Mononuclear cell (primary cell): ENCODE data around the gene NBEAL1. TPM values are rescaled to one million over a fixed set of nuclear protein-coding genes. Genes with fewer than 3 reads are reported as not detected.
A peak's percentile ranks its signal among the peaks of the same experiment; 100 is the strongest.
"Not testable (repeated sequence)": the region's sequence is repeated elsewhere in the genome, so short reads cannot be mapped to it uniquely, and the experiment has no call there.

Source experiments
- H3K27me3 ChIP-seq: 2 replicates; pipeline ENCODE4 v1.6.0; 2011; ENCODE audit warnings: low read length, control low read depth; ENCODE audit not compliant: insufficient read depth
- H3K4me1 ChIP-seq: 2 replicates; pipeline ENCODE4 v1.5.1; 2011; ENCODE audit warnings: mild to moderate bottlenecking, low read length, control low read depth; ENCODE audit not compliant: insufficient read depth
- H3K4me3 ChIP-seq: 2 replicates; pipeline ENCODE4 v1.5.1; 2011; ENCODE audit warnings: mild to moderate bottlenecking, low read length, moderate library complexity
- H3K9me3 ChIP-seq: 2 replicates; pipeline ENCODE4 v1.5.1; 2011; ENCODE audit warnings: low read depth, mild to moderate bottlenecking, control low read depth, low read length
- total RNA-seq: library from RNA; depleted of rRNA; stranded (reverse); fragments of >200 nt; gene quantifications from one replicate; pipeline ENCODE4 v1.2.3, GENCODE V29; 2012

NBEAL1 gene
- total RNA-seq, 1 donor, result 8.4 TPM

DNA sequence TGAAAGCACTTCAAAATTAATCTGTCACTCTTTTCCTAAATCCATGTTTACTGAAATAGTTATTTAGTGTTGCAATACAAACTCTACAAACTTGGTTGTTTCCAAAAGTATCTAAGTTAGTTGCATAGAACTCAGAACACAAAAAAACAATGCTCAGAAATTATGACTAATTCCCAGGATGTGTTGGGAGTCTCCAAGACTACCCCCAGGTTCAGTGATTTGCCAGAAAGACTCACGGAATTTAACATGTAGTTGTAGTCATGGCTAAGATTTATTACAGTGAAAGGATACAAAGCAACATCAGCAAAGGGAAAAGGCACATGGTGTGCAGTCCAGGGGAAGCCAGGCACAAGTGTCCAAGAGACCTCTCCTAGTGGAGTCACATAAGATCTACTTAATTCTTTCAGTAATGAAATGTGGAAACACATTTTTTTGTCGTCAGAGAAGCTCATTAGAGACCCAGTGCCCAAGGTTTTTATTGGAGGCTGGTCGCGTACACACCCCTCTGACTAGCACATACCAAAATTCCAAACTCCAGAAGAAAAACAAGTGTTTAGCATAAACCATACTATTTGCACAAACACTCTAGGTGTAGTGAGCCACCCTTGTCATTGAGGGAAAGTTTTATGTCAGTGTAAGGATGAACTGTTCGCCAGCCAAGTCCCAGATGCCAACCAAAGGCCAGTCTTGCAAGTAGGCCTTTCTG, 180.8 kb downstream of the NBEAL1 start:
- no peak overlapping the region for H3K4me3 ChIP-seq
- no peaks in the 10 kb centered on the region for H3K9me3 ChIP-seq
- no peaks in the 10 kb centered on the region for H3K27me3 ChIP-seq
- H3K4me1 ChIP-seq, result no peaks in the 10 kb centered on the region

DNA sequence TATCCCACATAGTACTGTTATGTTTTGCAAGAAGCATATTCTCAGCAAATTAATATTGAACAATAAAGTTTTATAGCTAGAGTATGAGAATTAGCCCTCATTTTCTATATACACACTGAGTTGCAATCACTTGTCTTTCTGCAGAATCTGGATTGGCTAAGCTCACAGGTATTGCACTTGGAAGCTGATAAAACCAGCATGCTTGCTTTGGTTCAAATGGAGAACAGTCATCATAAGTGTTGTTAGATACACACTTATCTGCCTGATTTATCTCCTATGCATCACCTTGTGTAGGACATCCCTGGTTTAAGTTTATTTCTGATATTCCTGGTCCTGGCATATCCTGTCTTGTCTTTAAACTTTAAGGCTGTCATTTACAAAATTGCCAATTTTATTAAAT, 186.2 kb downstream of the NBEAL1 start:
- Histone ChIP-seq H3K4me1 (no peaks in the 10 kb centered on the region), H3K9me3 (no peaks in the 10 kb centered on the region), H3K4me3 (no peak overlapping the region), H3K27me3 (no peaks in the 10 kb centered on the region)

DNA sequence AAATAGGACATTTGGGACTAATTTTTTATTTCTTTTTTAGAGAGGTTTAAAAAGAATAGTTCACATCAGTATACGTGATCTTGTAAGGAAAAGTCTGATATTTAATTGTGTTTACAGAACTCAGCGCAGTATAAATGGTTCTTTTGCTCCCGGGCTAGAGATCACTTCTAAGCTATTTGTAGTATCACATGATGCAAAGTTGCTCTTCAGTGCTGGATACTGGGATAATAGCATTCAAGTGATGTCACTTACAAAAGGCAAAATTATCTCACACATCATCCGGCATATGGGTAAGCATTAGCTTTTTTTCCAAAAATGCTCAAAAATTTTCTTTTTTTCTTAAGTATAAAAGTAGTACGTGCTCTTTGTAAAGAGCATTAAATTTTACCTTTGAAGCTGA, 186.8 kb downstream of the NBEAL1 start:
- Histone ChIP-seq H3K27me3 (no peaks in the 10 kb centered on the region), H3K4me3 (no peak overlapping the region), H3K4me1 (no peaks in the 10 kb centered on the region), H3K9me3 (no peaks in the 10 kb centered on the region)

DNA sequence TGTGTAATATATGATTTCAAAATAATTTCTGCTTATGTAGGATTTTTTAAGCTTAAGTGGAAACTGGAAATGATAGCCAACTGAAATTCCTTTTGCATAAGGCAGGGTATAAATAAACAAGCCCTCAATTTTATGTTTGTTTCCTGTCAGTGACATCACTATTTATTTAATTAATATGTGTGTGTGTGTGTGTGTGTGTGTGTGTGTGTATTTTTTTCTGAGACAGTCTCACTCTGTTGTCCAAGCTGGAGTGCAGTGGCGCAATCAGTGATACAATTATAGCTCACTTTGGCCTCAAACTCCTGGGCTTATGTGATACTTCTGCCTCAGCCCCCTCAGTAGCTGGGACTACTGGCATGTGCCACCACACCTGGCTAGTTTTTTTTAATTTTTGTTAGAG, 194.9 kb downstream of the NBEAL1 start:
- Histone ChIP-seq H3K4me3 (no peak overlapping the region), H3K4me1 (no peaks in the 10 kb centered on the region), H3K9me3 (no peaks in the 10 kb centered on the region), H3K27me3 (no peaks in the 10 kb centered on the region)

DNA sequence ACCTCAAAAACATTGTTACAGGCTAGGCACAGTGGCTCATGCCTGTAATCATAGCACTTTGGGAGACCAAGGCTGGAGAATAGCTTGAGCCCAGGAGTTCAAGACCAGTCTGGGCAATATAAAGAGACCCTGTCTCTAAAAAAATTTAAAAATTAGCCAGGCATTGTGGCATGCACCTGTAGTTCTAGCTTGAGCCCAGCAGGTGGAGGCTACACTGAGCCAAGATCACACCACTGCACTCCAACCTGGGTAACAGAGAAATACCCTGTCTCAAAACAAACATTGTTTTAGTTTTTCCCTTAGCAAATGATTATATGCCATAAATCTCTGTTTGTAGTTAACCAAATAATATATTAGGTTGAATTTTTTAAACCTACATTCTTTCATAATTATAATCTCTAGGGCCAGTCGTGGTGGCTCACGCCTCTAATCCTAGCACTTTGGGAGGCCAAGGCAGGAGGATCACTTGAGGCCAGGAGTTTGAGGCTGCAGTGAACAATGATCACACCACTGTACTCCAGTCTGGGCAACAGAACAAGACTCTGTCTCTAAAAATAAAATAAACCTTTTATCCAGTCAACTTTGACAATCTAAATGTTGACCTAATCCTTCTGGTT, 210.9 kb downstream of the NBEAL1 start:
- Histone ChIP-seq H3K27me3 (no peaks in the 10 kb centered on the region), H3K9me3 (no peaks in the 10 kb centered on the region), H3K4me3 (no peak overlapping the region), H3K4me1 (no peaks in the 10 kb centered on the region)

DNA sequence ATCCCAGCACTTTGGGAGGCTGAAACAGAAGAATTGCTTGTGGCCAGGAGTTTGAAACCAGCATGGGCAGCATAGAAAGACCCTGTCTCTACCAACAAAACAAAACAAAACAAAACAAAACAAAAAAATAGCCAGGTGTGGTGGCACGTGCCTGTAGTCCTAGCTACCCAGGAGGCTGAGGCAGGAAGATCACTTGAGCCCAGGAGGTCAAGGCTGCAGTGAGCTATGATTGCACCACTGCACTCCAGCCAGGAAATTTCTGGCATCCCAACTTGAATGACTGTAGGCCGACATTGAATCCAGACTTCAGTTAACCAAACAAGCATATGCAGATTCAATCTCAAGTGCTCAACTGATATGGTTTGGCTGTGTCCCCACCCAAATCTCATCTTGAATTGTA, 215.0 kb downstream of the NBEAL1 start:
- H3K4me3 ChIP-seq, H3K4me1 ChIP-seq, H3K9me3 ChIP-seq, H3K27me3 ChIP-seq: not testable (repeated sequence)

DNA sequence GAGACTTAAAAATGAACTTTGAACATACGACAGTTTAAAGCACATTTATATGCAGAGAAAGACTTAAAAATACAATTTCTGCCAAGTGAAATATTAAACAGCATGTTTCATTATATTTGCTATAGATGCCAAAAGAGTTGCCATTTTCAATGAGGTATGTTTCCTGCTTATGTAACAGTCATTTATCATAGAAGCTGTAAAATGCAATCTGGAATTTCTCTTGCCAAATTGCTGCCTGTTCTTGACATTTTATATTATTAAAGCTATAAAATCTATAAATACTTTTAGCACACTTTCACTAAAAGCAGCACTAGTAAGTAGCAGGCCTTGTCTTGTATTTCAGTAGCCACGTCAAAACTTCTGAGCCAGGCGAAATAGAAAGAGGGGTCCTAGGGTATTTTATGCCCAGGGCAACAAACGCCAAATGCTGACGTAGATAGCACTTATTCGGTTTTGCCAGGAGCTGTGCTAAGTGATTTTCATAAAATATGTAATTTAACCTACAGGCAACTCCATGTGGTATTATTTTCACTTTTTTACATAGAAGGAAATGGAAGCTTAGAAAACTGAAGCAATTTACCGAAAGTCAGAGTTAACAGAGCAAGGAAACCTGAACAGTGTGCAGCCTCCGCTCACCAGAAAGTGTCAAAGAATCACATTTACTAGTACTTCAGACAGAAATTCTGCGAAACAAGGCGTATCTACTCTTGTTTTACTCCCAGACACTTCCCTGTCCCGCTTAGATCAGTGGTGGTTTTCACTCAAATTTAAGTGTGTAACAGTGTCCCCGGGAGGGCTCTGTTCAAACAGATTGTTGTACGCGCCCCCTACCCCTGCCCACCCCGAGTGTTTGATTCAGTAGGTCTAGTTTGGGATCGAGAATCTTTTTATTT, 222.9 kb downstream of the NBEAL1 start:
- H3K9me3 ChIP-seq, result no peaks in the 10 kb centered on the region
- H3K27me3 ChIP-seq, result no peaks in the 10 kb centered on the region
- H3K4me1 ChIP-seq, result peaks cover 29% of the 10 kb centered on the region
- no peak overlapping the region for H3K4me3 ChIP-seq

DNA sequence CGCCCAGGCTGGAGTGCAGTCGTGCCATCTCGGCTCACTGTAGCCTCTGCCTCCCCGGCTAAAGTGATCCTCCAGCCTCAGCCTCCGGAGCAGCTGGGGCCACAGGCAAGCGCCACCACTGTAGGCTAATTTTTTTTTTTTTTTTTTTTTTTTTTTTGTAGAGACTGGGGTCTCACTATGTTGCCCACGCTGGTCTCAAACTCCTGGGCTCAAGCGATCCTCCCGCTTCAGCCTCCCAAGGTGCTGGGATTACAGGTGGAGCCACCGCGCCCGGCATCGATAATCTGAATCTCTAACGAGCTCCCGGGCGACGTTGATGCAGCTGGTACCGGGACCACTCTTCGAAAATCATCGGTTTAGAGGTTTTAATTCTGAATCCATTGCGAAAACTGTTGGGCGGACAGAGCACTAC, 223.6 kb downstream of the NBEAL1 start:
- Histone ChIP-seq H3K4me3 (peak overlapping the region; percentile 95), H3K4me1 (peaks cover 29% of the 10 kb centered on the region), H3K27me3 (no peaks in the 10 kb centered on the region), H3K9me3 (no peaks in the 10 kb centered on the region)

DNA sequence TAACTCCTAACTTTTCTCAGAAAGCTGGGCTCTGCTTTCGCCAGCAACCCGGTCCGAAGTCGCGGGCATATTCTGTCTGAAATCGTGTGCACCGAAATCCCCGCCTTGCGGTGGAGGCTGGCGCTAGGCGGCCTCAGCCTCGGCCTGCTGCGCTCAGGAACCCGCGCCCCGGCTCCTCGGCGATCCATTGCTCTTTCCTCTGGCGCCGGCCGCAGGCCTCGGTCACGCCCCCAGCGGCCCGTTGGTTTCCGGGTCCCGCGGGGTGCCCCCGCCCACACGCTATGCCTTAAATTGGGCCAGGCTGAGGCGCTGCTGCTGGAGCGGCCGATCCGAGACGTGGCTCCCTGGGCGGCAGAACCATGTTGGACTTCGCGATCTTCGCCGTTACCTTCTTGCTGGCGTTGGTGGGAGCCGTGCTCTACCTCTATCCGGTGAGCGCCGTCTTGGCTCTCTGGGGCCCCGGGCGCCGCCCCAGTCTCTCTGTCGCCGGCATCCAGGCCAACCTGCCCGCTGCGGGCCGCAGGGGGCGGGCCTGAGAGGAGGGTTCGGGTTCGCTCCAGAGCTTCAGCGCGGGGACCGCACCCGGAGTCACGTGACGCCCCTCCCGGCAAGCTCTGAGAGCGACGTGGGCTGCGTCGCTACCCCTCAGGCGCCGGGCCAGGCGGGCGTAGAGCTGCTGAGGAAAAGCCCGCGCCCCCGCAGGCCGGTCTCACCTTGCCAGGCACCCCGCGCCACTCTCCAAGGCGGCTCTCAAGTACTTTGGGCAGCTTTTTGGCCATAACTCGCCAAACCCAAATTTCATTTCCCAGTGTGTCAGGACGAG, 224.2 kb downstream of the NBEAL1 start, which contains the start of gene CYP20A1:
Gene CYP20A1 (plus strand): TSS at position 315 of the 823 bp plus-strand sequence. CDS start 45 bp downstream, at position 360.
- no peaks in the 10 kb centered on the region for H3K9me3 ChIP-seq
- H3K4me3 ChIP-seq, result peak within 1 kb of the TSS; percentile 95
- H3K27me3 ChIP-seq, result no peaks in the 10 kb centered on the region
- peaks cover 29% of the 10 kb centered on the region for H3K4me1 ChIP-seq

DNA sequence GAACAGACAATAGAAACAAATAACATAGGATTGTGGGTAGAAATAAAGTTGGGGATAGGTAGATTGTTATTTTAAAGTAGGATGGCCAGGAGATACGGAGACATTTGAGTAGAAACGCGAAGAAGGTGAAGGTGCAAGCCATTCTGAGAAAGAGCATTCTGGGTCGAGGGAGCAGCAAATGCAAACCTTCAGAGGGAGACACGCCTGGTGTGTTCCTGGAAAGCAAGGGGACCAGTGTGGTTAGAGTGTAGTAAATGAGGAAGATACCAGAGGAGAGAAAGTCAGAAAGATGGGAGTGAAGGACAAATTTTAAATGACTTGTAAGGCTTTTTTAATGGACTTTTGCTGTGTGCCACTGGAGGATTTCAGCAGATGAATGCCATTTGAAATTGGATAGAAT, 225.8 kb downstream of the NBEAL1 start:
- peaks cover 29% of the 10 kb centered on the region for H3K4me1 ChIP-seq
- H3K27me3 ChIP-seq, result no peaks in the 10 kb centered on the region
- H3K4me3 ChIP-seq, result no peak overlapping the region
- no peaks in the 10 kb centered on the region for H3K9me3 ChIP-seq

DNA sequence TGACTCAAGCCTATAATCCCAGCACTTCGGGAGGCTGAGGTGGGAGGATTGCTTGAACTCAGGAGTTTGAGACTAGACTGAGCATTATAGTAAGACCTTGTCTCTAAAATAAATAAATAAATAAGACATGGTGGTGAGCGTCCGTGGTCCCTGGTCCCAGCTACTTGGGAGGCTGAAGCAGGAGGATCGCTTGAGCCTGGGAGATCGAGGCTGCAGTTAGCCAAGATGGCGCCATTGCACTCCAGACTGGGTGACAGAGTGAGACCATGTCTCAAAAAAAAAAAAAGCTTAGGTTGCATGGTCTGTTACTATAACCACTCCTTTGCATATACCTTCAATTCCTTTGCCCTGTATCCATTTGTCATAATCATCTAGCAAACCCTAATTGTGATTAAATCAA, 227.8 kb downstream of the NBEAL1 start:
- Histone ChIP-seq H3K27me3 (no peaks in the 10 kb centered on the region), H3K4me3 (no peak overlapping the region), H3K4me1 (peaks cover 28% of the 10 kb centered on the region), H3K9me3 (no peaks in the 10 kb centered on the region)

DNA sequence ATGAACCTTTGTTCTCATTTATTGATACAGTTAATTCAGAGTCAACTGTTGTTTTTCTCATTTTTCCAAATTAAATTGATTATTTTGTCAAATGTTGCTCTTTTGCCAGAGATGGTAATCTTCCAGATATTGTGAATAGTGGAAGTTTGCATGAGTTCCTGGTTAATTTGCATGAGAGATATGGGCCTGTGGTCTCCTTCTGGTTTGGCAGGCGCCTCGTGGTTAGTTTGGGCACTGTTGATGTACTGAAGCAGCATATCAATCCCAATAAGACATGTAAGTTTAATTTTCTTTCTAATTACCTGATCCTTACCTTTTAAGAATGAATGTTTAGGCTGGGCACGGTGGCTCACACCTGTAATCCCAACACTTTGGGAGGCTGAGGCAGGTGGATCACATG, 232.0 kb downstream of the NBEAL1 start:
- H3K27me3 ChIP-seq, result no peaks in the 10 kb centered on the region
- no peaks in the 10 kb centered on the region for H3K9me3 ChIP-seq

DNA sequence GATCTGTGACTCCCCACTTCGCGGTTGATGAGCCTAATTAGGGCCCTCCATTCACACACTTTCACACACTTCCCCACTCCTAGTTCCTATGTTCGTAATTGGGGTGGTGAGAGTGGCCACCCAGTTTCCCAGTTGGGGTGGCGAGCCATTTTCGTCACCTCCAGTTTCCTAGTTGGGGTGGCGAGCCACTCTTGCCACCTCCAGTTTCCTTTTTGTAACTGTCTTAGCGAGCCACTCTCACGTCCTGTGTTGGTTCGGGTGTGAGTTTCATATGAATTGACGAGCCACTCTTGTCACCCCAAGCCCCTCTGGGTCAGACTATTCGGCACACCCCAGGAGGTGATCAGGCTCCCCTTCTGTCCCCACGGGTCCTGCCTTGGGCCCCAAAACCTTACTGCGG, 238.1 kb downstream of the NBEAL1 start:
- Histone ChIP-seq H3K4me3 (no peak overlapping the region), H3K9me3 (no peaks in the 10 kb centered on the region), H3K27me3 (no peaks in the 10 kb centered on the region), H3K4me1 (no peaks in the 10 kb centered on the region)

More for the DNA sequence above, 232.0 kb downstream of the NBEAL1 start:
- no peaks in the 10 kb centered on the region for H3K4me1 ChIP-seq
- no peak overlapping the region for H3K4me3 ChIP-seq

DNA sequence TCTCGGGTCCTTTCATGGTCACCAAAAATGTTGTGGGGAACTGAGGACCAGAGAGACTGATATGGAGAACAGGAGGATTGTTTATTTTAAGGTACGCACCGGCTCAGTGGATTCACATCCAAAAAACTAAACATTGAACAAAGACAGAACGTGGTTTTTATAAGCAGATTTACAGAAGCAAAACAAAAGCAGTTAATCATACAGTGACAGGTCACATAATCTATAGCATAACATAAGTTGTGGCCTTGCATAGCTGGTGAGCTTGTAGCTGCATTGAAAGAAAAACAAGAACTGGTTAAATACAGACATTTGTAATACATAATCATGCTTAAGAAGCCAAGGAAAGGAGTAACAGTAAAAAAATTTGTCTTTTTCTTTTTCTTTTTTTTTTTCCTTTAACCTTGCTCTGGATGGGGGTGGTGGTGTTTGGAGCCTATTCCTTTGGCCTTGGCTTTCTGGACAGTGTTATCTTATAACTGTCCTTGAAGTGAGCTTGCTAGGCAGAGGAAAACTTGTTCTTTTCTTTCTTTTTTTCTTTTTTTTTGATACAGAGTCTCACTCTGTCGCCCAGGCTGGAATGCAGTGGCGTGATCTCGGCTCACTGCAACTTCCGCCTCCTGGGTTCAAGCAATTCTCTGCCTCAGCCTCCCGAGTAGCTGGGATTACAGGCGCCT, 238.9 kb downstream of the NBEAL1 start:
- not testable (repeated sequence) for H3K9me3 ChIP-seq, H3K27me3 ChIP-seq, H3K4me3 ChIP-seq, H3K4me1 ChIP-seq
